Activated naive CD8-positive, alpha-beta T cell (primary cell): ENCODE data around the gene C15orf62.
A peak's percentile ranks its signal among the peaks of the same experiment; 100 is the strongest.

Experiments used
- H3K27ac Mint-ChIP-seq: one replicate; pipeline ENCODE4 v1.8.0; 2021; ENCODE audit warnings: mixed read lengths
- H3K27me3 Mint-ChIP-seq: one replicate; pipeline ENCODE4 v1.8.0; 2021; ENCODE audit warnings: mixed read lengths
- H3K36me3 Mint-ChIP-seq: one replicate; pipeline ENCODE4 v1.8.0; 2021; ENCODE audit warnings: mixed read lengths
- H3K4me1 Mint-ChIP-seq: one replicate; pipeline ENCODE4 v1.8.0; 2021; ENCODE audit warnings: low read depth, mixed read lengths
- H3K4me3 Mint-ChIP-seq: one replicate; pipeline ENCODE4 v1.8.0; 2021; ENCODE audit warnings: mild to moderate bottlenecking, mixed read lengths
- H3K9me3 Mint-ChIP-seq: one replicate; pipeline ENCODE4 v1.8.0; 2021; ENCODE audit warnings: low read depth, mixed read lengths

The C15orf62 gene

DNA sequence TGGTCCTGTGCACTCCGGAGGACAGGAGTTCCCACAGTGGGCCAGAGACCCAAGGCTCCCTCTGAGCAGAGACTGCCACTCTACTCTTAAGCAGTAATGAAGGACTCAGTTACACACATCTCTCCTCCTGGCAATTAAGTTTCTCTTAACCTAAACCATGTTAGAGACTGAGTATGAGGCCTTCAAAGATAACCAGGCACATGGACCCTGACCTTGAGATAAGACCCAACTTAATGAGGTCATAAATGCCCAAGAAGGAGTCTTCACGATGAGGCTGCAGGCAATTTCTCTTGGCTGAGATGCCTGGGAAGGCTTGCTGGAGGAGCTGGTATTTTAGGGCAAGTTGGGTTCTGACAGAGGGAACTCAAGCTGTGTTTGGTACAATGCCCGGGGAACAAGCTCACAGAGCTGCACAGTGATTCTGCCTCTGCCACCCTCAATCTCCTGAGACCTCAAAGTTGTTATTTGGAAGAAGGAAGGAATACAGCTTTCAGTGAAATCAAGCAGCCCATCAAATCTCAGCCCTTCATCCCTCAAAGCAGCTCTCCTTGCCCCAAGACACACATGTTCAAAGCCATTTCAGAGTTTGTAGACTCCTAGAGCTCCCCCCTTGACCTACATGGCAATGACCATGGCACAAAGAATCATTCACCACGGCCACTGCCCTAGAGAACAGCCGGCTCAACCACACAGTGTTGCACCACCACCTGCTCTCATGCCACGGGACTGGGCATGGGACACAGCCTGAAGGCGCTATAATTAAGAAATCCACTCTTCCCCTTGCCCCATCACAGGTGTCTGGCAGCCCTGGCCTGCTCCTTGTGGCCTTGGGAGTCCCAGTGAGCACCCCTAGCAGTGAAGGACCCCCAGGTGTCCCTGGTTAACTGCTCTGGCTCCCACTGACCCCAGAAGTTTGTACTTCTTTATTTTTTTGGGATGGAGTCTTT is 21.8 kb upstream of the C15orf62 start:
- H3K36me3 Mint-ChIP-seq = no peaks in the 10 kb centered on the region

GRCh38 chr15:40749151-40749630 is 20.6 kb upstream of the C15orf62 start:
- H3K4me3 Mint-ChIP-seq = no peak overlapping the region
- no peaks in the 10 kb centered on the region for H3K27me3 Mint-ChIP-seq
- peaks cover 2% of the 10 kb centered on the region for H3K36me3 Mint-ChIP-seq
- H3K4me1 Mint-ChIP-seq = peaks cover 18% of the 10 kb centered on the region
- no peaks in the 10 kb centered on the region for H3K9me3 Mint-ChIP-seq
- no peak overlapping the region for H3K27ac Mint-ChIP-seq

More for the DNA sequence above, 21.8 kb upstream of the C15orf62 start:
- Mint-ChIP-seq H3K4me3 (no peak overlapping the region), H3K27ac (peak overlapping the region; percentile 66), H3K4me1 (peaks cover 17% of the 10 kb centered on the region), H3K9me3 (no peaks in the 10 kb centered on the region), H3K27me3 (no peaks in the 10 kb centered on the region)

- Mint-ChIP-seq H3K36me3 (peaks cover 2% of the 10 kb centered on the region), H3K4me1 (peaks cover 17% of the 10 kb centered on the region), H3K27me3 (no peaks in the 10 kb centered on the region), H3K27ac (no peak overlapping the region), H3K9me3 (no peaks in the 10 kb centered on the region), H3K4me3 (no peak overlapping the region)
Measured at GRCh38 chr15:40750885-40751284, 18.9 kb upstream of the C15orf62 start.

GRCh38 chr15:40751745-40752144 is 18.0 kb upstream of the C15orf62 start:
- H3K27ac Mint-ChIP-seq = no peak overlapping the region
- no peak overlapping the region for H3K4me3 Mint-ChIP-seq
- H3K9me3 Mint-ChIP-seq = no peaks in the 10 kb centered on the region
- H3K27me3 Mint-ChIP-seq = no peaks in the 10 kb centered on the region
- peaks cover 17% of the 10 kb centered on the region for H3K4me1 Mint-ChIP-seq
- H3K36me3 Mint-ChIP-seq = peaks cover 2% of the 10 kb centered on the region

DNA sequence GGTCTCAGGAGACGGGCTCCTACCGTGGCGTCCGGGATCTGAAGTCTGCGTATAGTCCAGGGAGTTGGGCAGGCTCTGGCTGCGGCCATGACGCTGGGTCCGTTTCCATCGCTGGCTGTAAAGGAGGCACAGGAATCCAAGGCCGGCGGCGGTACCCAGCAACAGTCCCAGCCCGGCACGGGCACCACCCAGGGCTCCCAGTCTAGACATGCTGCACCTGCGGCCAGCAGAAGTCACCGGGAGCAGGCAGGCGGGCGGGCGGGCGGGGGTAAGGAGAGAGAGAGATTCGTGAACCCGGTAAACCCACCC is 15.3 kb upstream of the C15orf62 start:
- Mint-ChIP-seq H3K9me3 (no peaks in the 10 kb centered on the region), H3K4me1 (peaks cover 17% of the 10 kb centered on the region), H3K4me3 (peak overlapping the region; percentile 87), H3K27me3 (no peaks in the 10 kb centered on the region), H3K27ac (peak overlapping the region; percentile 98), H3K36me3 (peaks cover 2% of the 10 kb centered on the region)

GRCh38 chr15:40754883-40755811 is 14.6 kb upstream of the C15orf62 start, which contains the start of gene RMDN3:
Gene RMDN3, minus strand, starts transcription at chr15:40755254. Its CDS starts 471 bp downstream, at chr15:40754783.
- no peaks in the 10 kb centered on the region for H3K9me3 Mint-ChIP-seq
- H3K4me1 Mint-ChIP-seq = peaks cover 17% of the 10 kb centered on the region
- peak within 1 kb of the TSS; percentile 87 for H3K4me3 Mint-ChIP-seq
- H3K27me3 Mint-ChIP-seq = no peaks in the 10 kb centered on the region
- H3K27ac Mint-ChIP-seq = peak within 1 kb of the TSS; percentile 98
- peaks cover 2% of the 10 kb centered on the region for H3K36me3 Mint-ChIP-seq

DNA sequence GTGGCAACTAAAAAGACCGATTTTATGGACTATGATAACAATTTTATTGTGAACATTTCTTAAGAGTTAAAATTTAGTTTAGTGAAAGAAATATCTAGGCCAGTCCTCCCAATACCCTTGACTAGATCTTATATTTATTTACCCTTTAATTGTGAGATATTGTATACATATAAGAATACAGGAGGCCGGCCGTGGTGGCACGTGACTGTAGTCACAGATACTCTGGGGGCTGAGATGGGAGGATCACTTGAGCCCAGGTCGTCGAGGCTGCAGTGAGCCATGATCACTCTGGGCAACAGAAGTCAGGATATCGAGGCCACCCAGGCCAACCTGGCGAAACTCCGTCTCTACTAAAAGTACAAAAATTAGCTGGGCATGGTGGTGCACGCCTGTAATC is 14.0 kb upstream of the C15orf62 start:
- H3K4me3 Mint-ChIP-seq = peak overlapping the region; percentile 87
- H3K36me3 Mint-ChIP-seq = peaks cover 2% of the 10 kb centered on the region
- H3K4me1 Mint-ChIP-seq = peaks cover 17% of the 10 kb centered on the region
- H3K27ac Mint-ChIP-seq = peak overlapping the region; percentile 98
- H3K9me3 Mint-ChIP-seq = no peaks in the 10 kb centered on the region
- H3K27me3 Mint-ChIP-seq = no peaks in the 10 kb centered on the region

DNA sequence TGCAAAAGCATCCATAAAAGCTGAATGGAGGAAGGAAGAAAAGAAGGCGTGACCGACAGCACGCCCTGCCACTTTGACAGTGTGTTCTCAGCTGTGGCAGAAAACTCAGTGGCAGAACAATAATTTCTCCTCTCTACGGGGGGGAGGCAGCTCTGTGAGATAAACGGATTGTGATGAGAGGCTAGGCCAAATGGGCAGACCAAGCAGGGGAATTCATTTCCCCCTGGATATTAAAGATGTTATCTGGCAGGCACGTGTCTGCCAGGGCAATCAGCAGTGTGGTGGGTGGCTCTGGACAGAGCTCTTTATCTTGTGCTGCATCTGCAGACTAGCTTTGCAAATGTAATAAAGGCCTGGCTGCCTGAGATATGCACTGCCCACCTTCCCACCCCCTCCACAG is 12.8 kb upstream of the C15orf62 start:
- Mint-ChIP-seq H3K9me3 (no peaks in the 10 kb centered on the region), H3K27ac (peak overlapping the region; percentile 43), H3K27me3 (no peaks in the 10 kb centered on the region), H3K4me1 (peaks cover 17% of the 10 kb centered on the region), H3K4me3 (peak overlapping the region; percentile 55), H3K36me3 (peaks cover 2% of the 10 kb centered on the region)

DNA sequence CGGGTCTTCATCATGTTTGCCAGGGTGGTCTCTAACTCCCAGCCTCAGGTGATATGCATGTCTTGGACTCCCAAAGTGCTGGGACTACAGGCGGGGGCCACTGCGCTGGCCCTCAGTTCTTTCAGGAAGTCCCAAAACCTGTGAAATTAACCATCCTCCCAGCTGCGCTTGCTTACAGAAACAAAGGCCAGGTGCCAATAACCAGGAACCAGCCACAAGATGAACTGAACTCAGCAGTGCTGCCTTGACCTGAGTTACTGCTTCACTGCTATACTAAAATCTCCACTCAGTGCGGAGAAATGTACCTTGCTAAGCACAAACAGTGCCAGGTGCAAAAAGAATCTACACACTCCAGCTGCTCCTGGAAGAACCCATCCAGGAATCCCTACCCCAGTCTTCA is 9.8 kb upstream of the C15orf62 start:
- Mint-ChIP-seq H3K27ac (no peak overlapping the region), H3K4me1 (peaks cover 17% of the 10 kb centered on the region), H3K4me3 (no peak overlapping the region), H3K9me3 (no peaks in the 10 kb centered on the region), H3K27me3 (no peaks in the 10 kb centered on the region), H3K36me3 (no peaks in the 10 kb centered on the region)

GRCh38 chr15:40762919-40763800 is 6.6 kb upstream of the C15orf62 start:
- Mint-ChIP-seq H3K27me3 (no peaks in the 10 kb centered on the region), H3K4me3 (peak overlapping the region; percentile 88), H3K9me3 (no peaks in the 10 kb centered on the region), H3K27ac (peak overlapping the region; percentile 79), H3K36me3 (no peaks in the 10 kb centered on the region), H3K4me1 (peaks cover 30% of the 10 kb centered on the region)

- Mint-ChIP-seq H3K4me3 (peak within 1 kb of the TSS; percentile 88), H3K27me3 (no peaks in the 10 kb centered on the region), H3K36me3 (no peaks in the 10 kb centered on the region), H3K4me1 (peaks cover 37% of the 10 kb centered on the region), H3K9me3 (no peaks in the 10 kb centered on the region), H3K27ac (peak within 1 kb of the TSS; percentile 90)
Measured at GRCh38 chr15:40763801-40764628, 5.8 kb upstream of the C15orf62 start, which contains the start of gene GCHFR. Gene GCHFR, plus strand, starts transcription at chr15:40764068. Its CDS starts 113 bp downstream, at chr15:40764181.

- H3K36me3 Mint-ChIP-seq = no peaks in the 10 kb centered on the region
- peak overlapping the region; percentile 90 for H3K27ac Mint-ChIP-seq
- no peaks in the 10 kb centered on the region for H3K27me3 Mint-ChIP-seq
- H3K4me3 Mint-ChIP-seq = peak overlapping the region; percentile 88
- H3K9me3 Mint-ChIP-seq = no peaks in the 10 kb centered on the region
- H3K4me1 Mint-ChIP-seq = peaks cover 42% of the 10 kb centered on the region
Measured at GRCh38 chr15:40764629-40765103, 5.1 kb upstream of the C15orf62 start.

DNA sequence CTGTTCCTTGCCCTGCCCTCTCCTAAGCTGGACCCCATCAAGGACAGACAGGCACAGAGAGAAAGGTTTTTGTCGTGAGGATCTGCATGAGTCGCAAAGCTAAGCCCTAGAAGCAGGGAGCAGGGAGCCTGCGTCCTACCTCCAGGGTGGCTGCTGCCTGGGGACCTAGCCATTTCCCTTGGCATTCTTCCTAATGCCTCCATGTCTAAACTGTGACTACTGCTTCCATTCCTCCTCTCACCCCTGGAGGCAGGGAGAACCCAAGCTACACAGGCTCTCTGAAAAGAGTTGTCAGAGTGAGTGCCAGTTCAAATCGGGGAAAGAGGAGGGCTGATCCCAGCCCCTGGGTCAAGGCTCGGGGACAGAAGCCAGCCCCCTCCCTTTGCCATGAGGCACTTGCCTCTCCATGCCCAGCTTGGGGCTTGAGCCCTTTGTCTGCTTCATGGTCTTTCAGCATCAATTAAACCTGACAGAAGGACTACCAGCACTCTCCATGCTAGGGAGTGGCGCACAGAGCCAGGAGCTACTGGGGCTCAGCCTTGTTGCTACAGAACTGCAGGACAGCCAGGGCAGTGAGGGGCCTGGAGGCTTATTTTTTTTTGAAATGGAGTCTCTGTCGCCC is 3.5 kb upstream of the C15orf62 start:
- Mint-ChIP-seq H3K9me3 (no peaks in the 10 kb centered on the region), H3K27me3 (no peaks in the 10 kb centered on the region), H3K36me3 (no peaks in the 10 kb centered on the region), H3K4me1 (peaks cover 48% of the 10 kb centered on the region), H3K27ac (peak overlapping the region; percentile 64), H3K4me3 (peak overlapping the region; percentile 23)
